H9 (cell line): Measurements from ENCODE around the gene KRTAP9-8. TPM values are rescaled to one million over a fixed set of nuclear protein-coding genes. Genes with fewer than 3 reads are reported as not detected.

Experiments used
- DNase-seq: peaks from one replicate; pipeline ENCODE4 v3.0.0-alpha.2; 2017
- H2AFZ ChIP-seq: one replicate; pipeline ENCODE4 v1.6.1; 2013; ENCODE audit warnings: mild to moderate bottlenecking, low read length, control low read depth, moderate library complexity
- H2AK5ac ChIP-seq: 2 replicates; pipeline ENCODE4 v1.6.1; 2013; ENCODE audit warnings: low read length, control low read depth, mixed read lengths; ENCODE audit not compliant: insufficient read length
- H2BK120ac ChIP-seq: one replicate; pipeline ENCODE4 v1.6.1; 2013; ENCODE audit warnings: low read depth, mild to moderate bottlenecking, low read length, control low read depth, inconsistent platforms; ENCODE audit not compliant: poor library complexity, severe bottlenecking
- H2BK12ac ChIP-seq: 2 replicates; pipeline ENCODE4 v1.6.1; 2013; ENCODE audit warnings: low read length, control low read depth, mixed read lengths, low read depth; ENCODE audit not compliant: insufficient read length
- H2BK15ac ChIP-seq: 2 replicates; pipeline ENCODE4 v1.6.1; 2013; ENCODE audit warnings: low read depth, low read length, control low read depth
- H2BK20ac ChIP-seq: one replicate; pipeline ENCODE4 v1.6.1; 2013; ENCODE audit warnings: low read depth, mild to moderate bottlenecking, low read length, control low read depth, inconsistent platforms; ENCODE audit not compliant: poor library complexity, severe bottlenecking
- H2BK5ac ChIP-seq: 2 replicates; pipeline ENCODE4 v1.6.1; 2013; ENCODE audit warnings: low read length, control low read depth, mixed read lengths; ENCODE audit not compliant: insufficient read length
- H3K14ac ChIP-seq: 2 replicates; pipeline ENCODE4 v1.6.1; 2013; ENCODE audit warnings: low read length, control low read depth; ENCODE audit not compliant: insufficient read depth
- H3K18ac ChIP-seq: 2 replicates; pipeline ENCODE4 v1.6.1; 2013; ENCODE audit warnings: low read depth, mild to moderate bottlenecking, mixed read lengths, low read length, control low read depth; ENCODE audit not compliant: insufficient read length
- H3K23ac ChIP-seq: 2 replicates; pipeline ENCODE4 v1.6.1; 2013; ENCODE audit warnings: low read length, control low read depth, mixed read lengths, low read depth; ENCODE audit not compliant: insufficient read length
- H3K23me2 ChIP-seq: 2 replicates; pipeline ENCODE4 v1.6.1; 2013; ENCODE audit warnings: low read depth, mild to moderate bottlenecking, mixed read lengths, low read length, control low read depth; ENCODE audit not compliant: insufficient read length, poor library complexity, severe bottlenecking
- H3K27ac ChIP-seq: 2 replicates; pipeline ENCODE4 v1.5.1; 2013; ENCODE audit warnings: low read length, control low read depth, mixed read lengths, low read depth; ENCODE audit not compliant: insufficient read length
- H3K27me3 ChIP-seq: 2 replicates; pipeline ENCODE4 v1.6.1; 2013; ENCODE audit warnings: low read length, control low read depth, inconsistent platforms; ENCODE audit not compliant: insufficient read depth
- H3K4ac ChIP-seq: 2 replicates; pipeline ENCODE4 v1.6.1; 2013; ENCODE audit warnings: low read depth, mild to moderate bottlenecking, control low read depth, inconsistent platforms, low read length, moderate library complexity
- H3K4me1 ChIP-seq: 2 replicates; pipeline ENCODE4 v1.6.1; 2013; ENCODE audit warnings: low read length, control low read depth, inconsistent platforms; ENCODE audit not compliant: insufficient read depth
- H3K4me2 ChIP-seq: 2 replicates; pipeline ENCODE4 v1.6.1; 2013; ENCODE audit warnings: low read length, control low read depth, mixed read lengths; ENCODE audit not compliant: insufficient read length, insufficient read depth
- H3K56ac ChIP-seq: 2 replicates; pipeline ENCODE4 v1.6.1; 2013; ENCODE audit warnings: low read depth, mild to moderate bottlenecking, mixed read lengths, low read length, control low read depth; ENCODE audit not compliant: insufficient read length
- H3K79me1 ChIP-seq: 2 replicates; pipeline ENCODE4 v1.6.1; 2013; ENCODE audit warnings: low read depth, mild to moderate bottlenecking, moderate library complexity, low read length, control low read depth, inconsistent platforms; ENCODE audit not compliant: insufficient read depth, poor library complexity, severe bottlenecking
- H3K79me2 ChIP-seq: 2 replicates; pipeline ENCODE4 v1.6.1; 2013; ENCODE audit warnings: low read length, control low read depth, inconsistent platforms; ENCODE audit not compliant: insufficient read depth
- H3K9ac ChIP-seq: 2 replicates; pipeline ENCODE4 v1.6.1; 2013; ENCODE audit warnings: low read length, control low read depth, mixed read lengths; ENCODE audit not compliant: insufficient read length; ENCODE audit errors: extremely low read depth
- H3K9me3 ChIP-seq: one replicate; pipeline ENCODE4 v1.6.1; 2013; ENCODE audit warnings: low read depth, low read length, inconsistent platforms; ENCODE audit not compliant: control insufficient read depth
- H3T11ph ChIP-seq: one replicate; pipeline ENCODE4 v1.6.1; 2013; ENCODE audit warnings: mild to moderate bottlenecking, low read length, control low read depth, inconsistent platforms
- H4K20me1 ChIP-seq: one replicate; pipeline ENCODE4 v1.6.1; 2013; ENCODE audit not compliant: control insufficient read depth, insufficient read length, insufficient read depth
- H4K5ac ChIP-seq: 2 replicates; pipeline ENCODE4 v1.6.1; 2013; ENCODE audit warnings: low read depth, mild to moderate bottlenecking, mixed read lengths, low read length, control low read depth; ENCODE audit not compliant: insufficient read length
- H4K8ac ChIP-seq: replicated peaks from 2 replicates; pipeline ENCODE4 v1.6.1; 2013; ENCODE audit warnings: low read length, control low read depth, mixed read lengths, low read depth; ENCODE audit not compliant: insufficient read length
- H4K91ac ChIP-seq: 2 replicates; pipeline ENCODE4 v1.6.1; 2013; ENCODE audit warnings: low read depth, mild to moderate bottlenecking, moderate library complexity, mixed read lengths, low read length, control low read depth; ENCODE audit not compliant: insufficient read length
- H3K27ac Mint-ChIP-seq, 3 experiments: 2 replicates in 2 of 3; 3 replicates in 1 of 3; pipeline ENCODE4 v1.8.0; 2020 to 2021; ENCODE audit warnings: mixed read lengths in 3 of 3, mild to moderate bottlenecking in 1 of 3, moderate library complexity in 1 of 3
- H3K27me3 Mint-ChIP-seq: 2 replicates; pipeline ENCODE4 v1.8.0; 2021; ENCODE audit warnings: low read depth, mild to moderate bottlenecking, moderate library complexity, mixed read lengths
- H3K36me3 Mint-ChIP-seq, 3 experiments: 2 replicates in 2 of 3; 3 replicates in 1 of 3; pipeline ENCODE4 v1.8.0; 2020 to 2021; ENCODE audit warnings: low read depth in 3 of 3, mixed read lengths in 3 of 3; ENCODE audit not compliant: insufficient read depth in 1 of 3
- H3K4me1 Mint-ChIP-seq, 2 experiments: 2 replicates each; pipeline ENCODE4 v1.8.0; 2020; ENCODE audit warnings: mixed read lengths in 2 of 2
- H3K4me3 Mint-ChIP-seq, 2 experiments: 2 replicates in 1 of 2; 3 replicates in 1 of 2; pipeline ENCODE4 v1.8.0; 2020 to 2021; ENCODE audit warnings: mild to moderate bottlenecking in 2 of 2, mixed read lengths in 2 of 2, moderate library complexity in 1 of 2
- H3K9me3 Mint-ChIP-seq, 2 experiments: 2 replicates in 1 of 2; 3 replicates in 1 of 2; pipeline ENCODE4 v1.8.0; 2020; ENCODE audit warnings: mild to moderate bottlenecking in 2 of 2, mixed read lengths in 2 of 2, moderate library complexity in 1 of 2
- WGBS: extraction: QIAGEN DNeasy Blood & Tissue Kit; methylation state at CpG from one replicate; pipeline ENCODE4 v1.1.7; 2013; ENCODE audit warnings: missing lambda C conversion rate, low lambda C conversion rate, mixed read lengths; ENCODE audit not compliant: insufficient read length; ENCODE audit errors: extremely low coverage; 5-methylcytosine and 5-hydroxymethylcytosine counted together
- total RNA-seq: library from RNA; stranded (reverse); gene quantifications from 2 replicates; pipeline ENCODE4 v1.2.1, GENCODE V29; 2021
- TF ChIP-seq, protein P1 (sequence below): fragments of 200-600 bp; sonication (generic); conservative IDR thresholded peaks from 3 replicates; pipeline ENCODE4 v1.8.0; 2021; ENCODE audit warnings: antibody characterized with exemption, mild to moderate bottlenecking

Gene KRTAP9-8
- total RNA-seq, 1 experiment from 2014 or later, result not detected

DNA sequence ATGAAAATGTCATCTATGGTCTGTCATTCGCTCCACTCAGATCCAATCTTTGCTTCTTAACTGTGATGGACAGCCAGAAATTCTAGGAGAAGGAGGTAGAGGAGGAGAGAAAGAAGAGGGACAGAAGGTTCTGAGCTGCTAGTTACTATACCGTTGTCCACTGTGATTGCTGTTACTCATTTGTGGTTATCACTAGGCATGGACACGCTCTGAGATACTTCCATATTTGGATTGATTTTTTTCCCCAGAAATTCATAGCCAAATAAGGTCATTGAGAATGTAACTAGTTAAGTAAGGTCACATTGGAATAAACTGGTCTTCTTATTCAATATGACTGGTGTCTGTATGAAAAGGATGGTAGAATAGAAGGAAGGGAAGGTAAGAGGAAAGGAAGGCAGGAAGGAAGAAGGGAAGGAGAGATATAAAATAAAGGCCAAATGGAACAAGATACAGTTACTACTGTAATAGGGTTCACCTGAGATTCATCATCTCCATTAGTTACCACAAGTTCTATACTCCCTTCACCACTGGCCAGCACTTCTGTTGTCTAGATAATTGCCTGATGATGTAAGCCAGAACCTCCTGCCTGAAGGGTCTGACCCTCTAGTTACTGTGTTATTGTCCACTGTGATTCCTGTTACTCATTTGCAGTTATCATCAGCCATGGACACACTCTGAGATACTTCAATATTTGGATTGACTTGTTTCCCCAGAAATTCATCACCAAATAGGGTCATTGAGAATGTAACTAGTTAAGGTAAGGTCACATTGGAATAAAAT, 40.6 kb downstream of the KRTAP9-8 start:
- Histone ChIP-seq H3K79me2 (no peaks in the 10 kb centered on the region), H3K23ac (no peak overlapping the region), H3K27ac (no peak overlapping the region), H3K18ac (no peak overlapping the region), H3K4me1 (peaks cover 1% of the 10 kb centered on the region; the same call in 1 of the 2 replicates), H4K91ac (no peak overlapping the region), H2AFZ (no peak overlapping the region), H4K20me1 (no peaks in the 10 kb centered on the region), H2BK120ac (no peak overlapping the region), H2BK20ac (no peak overlapping the region), H2BK15ac (no peak overlapping the region), H2AK5ac (no peak overlapping the region), H3K9me3 (no peaks in the 10 kb centered on the region), H3T11ph (no peak overlapping the region), H3K14ac (no peak overlapping the region), H3K4me2 (no peak overlapping the region), H3K4ac (no peak overlapping the region), H3K27me3 (no peaks in the 10 kb centered on the region), H2BK5ac (no peak overlapping the region), H3K23me2 (no peaks in the 10 kb centered on the region), H3K9ac (no peak overlapping the region), H4K5ac (no peak overlapping the region), H3K79me1 (no peaks in the 10 kb centered on the region), H2BK12ac (no peak overlapping the region), H4K8ac (no peak overlapping the region), H3K56ac (no peak overlapping the region)
- Mint-ChIP-seq H3K36me3 (no peaks in the 10 kb centered on the region), H3K4me1 (peaks cover 0 to 2% of the 10 kb centered on the region in 2 experiments; a peak in 1 of 4 replicates), H3K9me3 (no peaks in the 10 kb centered on the region), H3K4me3 (no peak overlapping the region), H3K27ac (no peak overlapping the region), H3K27me3 (peaks cover 2% of the 10 kb centered on the region; the same call in 1 of the 2 replicates)
- DNase-seq, result no peak
- TF ChIP-seq, protein P1, sequence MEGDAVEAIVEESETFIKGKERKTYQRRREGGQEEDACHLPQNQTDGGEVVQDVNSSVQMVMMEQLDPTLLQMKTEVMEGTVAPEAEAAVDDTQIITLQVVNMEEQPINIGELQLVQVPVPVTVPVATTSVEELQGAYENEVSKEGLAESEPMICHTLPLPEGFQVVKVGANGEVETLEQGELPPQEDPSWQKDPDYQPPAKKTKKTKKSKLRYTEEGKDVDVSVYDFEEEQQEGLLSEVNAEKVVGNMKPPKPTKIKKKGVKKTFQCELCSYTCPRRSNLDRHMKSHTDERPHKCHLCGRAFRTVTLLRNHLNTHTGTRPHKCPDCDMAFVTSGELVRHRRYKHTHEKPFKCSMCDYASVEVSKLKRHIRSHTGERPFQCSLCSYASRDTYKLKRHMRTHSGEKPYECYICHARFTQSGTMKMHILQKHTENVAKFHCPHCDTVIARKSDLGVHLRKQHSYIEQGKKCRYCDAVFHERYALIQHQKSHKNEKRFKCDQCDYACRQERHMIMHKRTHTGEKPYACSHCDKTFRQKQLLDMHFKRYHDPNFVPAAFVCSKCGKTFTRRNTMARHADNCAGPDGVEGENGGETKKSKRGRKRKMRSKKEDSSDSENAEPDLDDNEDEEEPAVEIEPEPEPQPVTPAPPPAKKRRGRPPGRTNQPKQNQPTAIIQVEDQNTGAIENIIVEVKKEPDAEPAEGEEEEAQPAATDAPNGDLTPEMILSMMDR, result no peak
- no CpG with 5 or more reads among the region's 3 CpGs for WGBS
